ENCODE data around the gene DNLZ. TPM values are rescaled to one million over a fixed set of nuclear protein-coding genes. Genes with fewer than 3 reads are reported as not detected.
"Not testable (repeated sequence)": the region's sequence is repeated elsewhere in the genome, so short reads cannot be mapped to it uniquely, and the experiment has no call there.

Gene DNLZ
- total and polyA plus RNA-seq, 11 donors, result 21.3 to 67.8 (median 33.6) TPM

- WGBS, 4 donors, result 0 to 1% (median 0%) methylated on average over 26 to 83 of the region's 83 CpGs
- Histone ChIP-seq H3K9me3 (no peaks in the 10 kb centered on the region), H3K36me3 (peaks cover 0 to 62% (median 55%) of the 10 kb centered on the region in 9 donors), H3K27ac (peak within 1 kb of the TSS in 11 of 12 donors; percentile 71 to 91 (median 84)), H3K4me3 (peak within 1 kb of the TSS; percentile 68 to 100 (median 76)), H3K27me3 (no peaks in the 10 kb centered on the region), H3K4me1 (peaks cover 2 to 35% (median 24%) of the 10 kb centered on the region in 12 donors)
- DNase-seq (peak; percentile 93 to 97 (median 95)), ATAC-seq (peak; percentile 62 to 94 (median 90))
- TF ChIP-seq POLR2A (IDR thresholded peaks at IDR 0.05) (peak in 1 of 2 donors; percentile 68), CTCF (IDR thresholded peaks at IDR 0.05) (no peak)
- intact Hi-C loops (cut with DNase I), result no loop called here
These were observed 47.1 kb upstream of the DNLZ start, which contains the start of the genes ENTR1 and PMPCA for GRCh38 chr9:136410500-136411287. Gene ENTR1, minus strand, starts transcription at chr9:136410614. Its CDS starts 217 bp downstream, at chr9:136410397. Gene PMPCA, plus strand, starts transcription at chr9:136410658. Its CDS starts 11 bp downstream, at chr9:136410669.

- Histone ChIP-seq H3K9me3 (no peaks in the 10 kb centered on the region), H3K27me3 (no peaks in the 10 kb centered on the region), H3K4me3 (peak overlapping the region; percentile 48 to 100 (median 76)), H3K36me3 (peaks cover 0 to 62% (median 55%) of the 10 kb centered on the region in 9 donors), H3K4me1 (peaks cover 2 to 37% (median 24%) of the 10 kb centered on the region in 12 donors), H3K27ac (peak overlapping the region in 11 of 12 donors; percentile 70 to 90 (median 82))
- peak in 2 of 5 donors; percentile 44 to 70 for DNase-seq
- ATAC-seq, result peak; percentile 10 to 29 (median 26)
- intact Hi-C loops (cut with DNase I), result loop anchor here in 1 of 10 donors (10.0 kb wide), 1 partner anchor 75 kb away; no protein-coding TSS in a partner anchor
- TF ChIP-seq CTCF (IDR thresholded peaks at IDR 0.05), result no peak
- 11 to 18% (median 14%) methylated on average over 41 to 71 of the region's 71 CpGs for WGBS, 4 donors
These were observed 46.3 kb upstream of the DNLZ start for GRCh38 chr9:136409557-136410455.

GRCh38 chr9:136407911-136408310 is 44.4 kb upstream of the DNLZ start:
- no peak for TF ChIP-seq POLR2A (IDR thresholded peaks at IDR 0.05)
- no peak for TF ChIP-seq CTCF (IDR thresholded peaks at IDR 0.05)
- Histone ChIP-seq H3K27me3 (no peaks in the 10 kb centered on the region), H3K36me3 (peaks cover 0 to 55% (median 50%) of the 10 kb centered on the region in 9 donors), H3K4me1 (peaks cover 2 to 49% (median 24%) of the 10 kb centered on the region in 12 donors), H3K4me3 (no peak overlapping the region), H3K9me3 (no peaks in the 10 kb centered on the region), H3K27ac (no peak overlapping the region)
- no peak for DNase-seq
- WGBS, 4 donors, result 74 to 90% (median 85%) methylated on average over 7 of the region's 7 CpGs
- no peak for ATAC-seq
- intact Hi-C loops (cut with DNase I), result loop anchor here in 1 of 10 donors (10.0 kb wide), 1 partner anchor 73 kb away; no protein-coding TSS in a partner anchor

GRCh38 chr9:136407061-136407460 is 43.5 kb upstream of the DNLZ start:
- H3K4me3 ChIP-seq, H3K27ac ChIP-seq, H3K27me3 ChIP-seq, DNase-seq, H3K9me3 ChIP-seq, ATAC-seq: not testable (repeated sequence)
- WGBS, 4 donors, result 92 to 94% (median 93%) methylated on average over 28 of the region's 28 CpGs
- peaks cover 2 to 45% (median 22%) of the 10 kb centered on the region in 12 donors for H3K4me1 ChIP-seq
- intact Hi-C loops (cut with DNase I), result loop anchor here in 1 of 10 donors (10.0 kb wide), 1 partner anchor 72 kb away; no protein-coding TSS in a partner anchor
- H3K36me3 ChIP-seq, result peaks cover 0 to 53% (median 50%) of the 10 kb centered on the region in 9 donors

GRCh38 chr9:136405904-136406303 is 42.4 kb upstream of the DNLZ start:
- ATAC-seq, DNase-seq, H3K27me3 ChIP-seq, H3K9me3 ChIP-seq, H3K4me3 ChIP-seq, H3K27ac ChIP-seq: not testable (repeated sequence)
- 85 to 94% (median 91%) methylated on average over 10 of the region's 10 CpGs for WGBS, 4 donors
- Histone ChIP-seq H3K36me3 (peaks cover 0 to 58% (median 51%) of the 10 kb centered on the region in 9 donors), H3K4me1 (peaks cover 0 to 34% (median 11%) of the 10 kb centered on the region in 12 donors)
- intact Hi-C loops (cut with DNase I), result loop anchor here in 1 of 10 donors (10.0 kb wide), 1 partner anchor 71 kb away; no protein-coding TSS in a partner anchor

Data from heart left ventricle (tissue), 16 donors.